GM12878 (cell line): ENCODE measurements around the gene CEBPG.

Source experiments
- CBX5 ChIP-seq: sonication (generic); IDR thresholded peaks from 2 replicates; pipeline ENCODE4 v1.6.1; 2016; ENCODE audit warnings: low read depth, moderate library complexity, mild to moderate bottlenecking, inconsistent platforms
- CTCF ChIP-seq, 3 experiments: IDR thresholded peaks in 2 of 3; conservative IDR thresholded peaks in 1 of 3; 2 replicates each; pipeline ENCODE4 v1.5.1; 2011; ENCODE audit warnings: low read depth in 3 of 3, low read length in 3 of 3, mild to moderate bottlenecking in 3 of 3, control low read depth in 2 of 3, moderate library complexity in 2 of 3, inconsistent platforms in 1 of 3, mixed read lengths in 1 of 3; ENCODE audit not compliant: control insufficient read depth in 2 of 3, insufficient read depth in 1 of 3; ENCODE audit errors: extremely low read depth in 1 of 3
- GABPA ChIP-seq: IDR thresholded peaks from 2 replicates; pipeline ENCODE4 v1.6.1; 2014; ENCODE audit warnings: antibody characterized with exemption, low read depth, mild to moderate bottlenecking, inconsistent platforms
- HCFC1 ChIP-seq: fragments of 150-350 bp; IDR thresholded peaks from 2 replicates; pipeline ENCODE4 v1.6.1; 2014; ENCODE audit warnings: low read length
- JUNB ChIP-seq: IDR thresholded peaks from 2 replicates; pipeline ENCODE4 v1.6.1; 2016; ENCODE audit warnings: antibody characterized with exemption, mild to moderate bottlenecking
- KAT2A ChIP-seq: conservative IDR thresholded peaks from 2 replicates; pipeline ENCODE4 v1.6.1; 2011; ENCODE audit warnings: low read depth, low read length; ENCODE audit not compliant: control insufficient read depth
- KDM1A ChIP-seq: fragments of 200-600 bp; sonication (generic); IDR thresholded peaks from 2 replicates; pipeline ENCODE4 v1.6.1; 2016; ENCODE audit warnings: borderline replicate concordance
- LARP7 ChIP-seq: fragments of 450-650 bp; IDR thresholded peaks from 2 replicates; pipeline ENCODE4 v1.6.1; 2017; ENCODE audit warnings: mild to moderate bottlenecking
- MEF2B ChIP-seq: fragments of 450-650 bp; IDR thresholded peaks from 2 replicates; pipeline ENCODE4 v1.6.1; 2018; ENCODE audit warnings: mild to moderate bottlenecking, moderate library complexity; ENCODE audit not compliant: partially characterized antibody, poor library complexity, severe bottlenecking
- NFIC ChIP-seq: IDR thresholded peaks from 2 replicates; pipeline ENCODE4 v1.6.1; 2012; ENCODE audit warnings: low read depth, mild to moderate bottlenecking, inconsistent platforms, low read length, moderate library complexity
- USF2 ChIP-seq: IDR thresholded peaks from 2 replicates; pipeline ENCODE4 v1.6.1; 2011; ENCODE audit warnings: low read depth, low read length, improper control_type of control experiment, borderline replicate concordance

- TF ChIP-seq USF2 (no peak), JUNB (no peak), CTCF (IDR thresholded peaks at IDR 0.05 in 2 of 3, conservative IDR thresholded peaks at IDR 0.05 in 1 of 3; ENCODE audit: control insufficient read depth in 2 of 3, extremely low read depth in 1 of 3, insufficient read depth in 1 of 3, low read depth in 3 of 3, low read length in 3 of 3) (no peak), KAT2A (no peak), LARP7 (no peak), NFIC (no peak), HCFC1 (no peak), KDM1A (no peak), MEF2B (no peak), GABPA (no peak), CBX5 (no peak)
Observed at GRCh38 chr19:33404506-33405253, 31.2 kb downstream of the CEBPG start.
